22Rv1 (cell line): ENCODE measurements around the gene DCTN2.

ENCODE experiments used
- ZFX ChIP-seq: fragments of 450-650 bp; IDR thresholded peaks from 2 replicates; pipeline ENCODE4 v1.6.1; 2017; ENCODE audit warnings: antibody characterized with exemption, borderline replicate concordance
- TF ChIP-seq, protein P1 (sequence below): fragments of 450-650 bp; IDR thresholded peaks from 2 replicates; pipeline ENCODE4 v1.5.1; 2017; ENCODE audit warnings: mild to moderate bottlenecking

DNA sequence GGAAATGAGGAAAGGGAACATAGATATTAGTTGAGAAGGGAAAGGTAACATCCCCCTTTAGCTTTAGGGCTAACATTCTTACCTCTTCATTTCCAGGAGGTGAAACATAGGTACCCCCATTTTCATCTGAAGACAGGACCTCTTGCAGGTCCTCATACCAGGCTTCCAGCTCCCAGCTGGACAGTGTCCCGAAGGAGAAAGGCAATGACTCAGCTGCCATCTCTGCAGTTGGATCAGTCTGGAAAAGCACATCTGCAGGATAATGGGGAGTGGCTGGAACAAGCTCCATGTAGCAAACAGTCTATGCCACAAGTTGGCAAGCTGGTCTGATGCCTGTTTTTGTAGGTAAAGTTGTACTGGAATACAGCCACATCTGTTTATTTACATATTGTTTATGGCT is 29.8 kb downstream of the DCTN2 start:
- TF ChIP-seq, protein P1, sequence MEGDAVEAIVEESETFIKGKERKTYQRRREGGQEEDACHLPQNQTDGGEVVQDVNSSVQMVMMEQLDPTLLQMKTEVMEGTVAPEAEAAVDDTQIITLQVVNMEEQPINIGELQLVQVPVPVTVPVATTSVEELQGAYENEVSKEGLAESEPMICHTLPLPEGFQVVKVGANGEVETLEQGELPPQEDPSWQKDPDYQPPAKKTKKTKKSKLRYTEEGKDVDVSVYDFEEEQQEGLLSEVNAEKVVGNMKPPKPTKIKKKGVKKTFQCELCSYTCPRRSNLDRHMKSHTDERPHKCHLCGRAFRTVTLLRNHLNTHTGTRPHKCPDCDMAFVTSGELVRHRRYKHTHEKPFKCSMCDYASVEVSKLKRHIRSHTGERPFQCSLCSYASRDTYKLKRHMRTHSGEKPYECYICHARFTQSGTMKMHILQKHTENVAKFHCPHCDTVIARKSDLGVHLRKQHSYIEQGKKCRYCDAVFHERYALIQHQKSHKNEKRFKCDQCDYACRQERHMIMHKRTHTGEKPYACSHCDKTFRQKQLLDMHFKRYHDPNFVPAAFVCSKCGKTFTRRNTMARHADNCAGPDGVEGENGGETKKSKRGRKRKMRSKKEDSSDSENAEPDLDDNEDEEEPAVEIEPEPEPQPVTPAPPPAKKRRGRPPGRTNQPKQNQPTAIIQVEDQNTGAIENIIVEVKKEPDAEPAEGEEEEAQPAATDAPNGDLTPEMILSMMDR: no peak
- no peak for TF ChIP-seq ZFX
